NCI-H1048 (cell line): ENCODE measurements around the gene ABHD16B.
"Not testable (repeated sequence)": the region's sequence is repeated elsewhere in the genome, so short reads cannot be mapped to it uniquely, and the experiment has no call there.

ENCODE experiments used
- DNase-seq: peaks from one replicate; lab custom pipeline; 2025; lab: John Stamatoyannopoulos, UW

ABHD16B gene

GRCh38 chr20:63855363-63856097 is 5.8 kb upstream of the ABHD16B start:
- DNase-seq: no peak

GRCh38 chr20:63856098-63856511 is 5.2 kb upstream of the ABHD16B start:
- DNase-seq: no peak

GRCh38 chr20:63857764-63858392 is 3.4 kb upstream of the ABHD16B start:
- DNase-seq: no peak

DNA sequence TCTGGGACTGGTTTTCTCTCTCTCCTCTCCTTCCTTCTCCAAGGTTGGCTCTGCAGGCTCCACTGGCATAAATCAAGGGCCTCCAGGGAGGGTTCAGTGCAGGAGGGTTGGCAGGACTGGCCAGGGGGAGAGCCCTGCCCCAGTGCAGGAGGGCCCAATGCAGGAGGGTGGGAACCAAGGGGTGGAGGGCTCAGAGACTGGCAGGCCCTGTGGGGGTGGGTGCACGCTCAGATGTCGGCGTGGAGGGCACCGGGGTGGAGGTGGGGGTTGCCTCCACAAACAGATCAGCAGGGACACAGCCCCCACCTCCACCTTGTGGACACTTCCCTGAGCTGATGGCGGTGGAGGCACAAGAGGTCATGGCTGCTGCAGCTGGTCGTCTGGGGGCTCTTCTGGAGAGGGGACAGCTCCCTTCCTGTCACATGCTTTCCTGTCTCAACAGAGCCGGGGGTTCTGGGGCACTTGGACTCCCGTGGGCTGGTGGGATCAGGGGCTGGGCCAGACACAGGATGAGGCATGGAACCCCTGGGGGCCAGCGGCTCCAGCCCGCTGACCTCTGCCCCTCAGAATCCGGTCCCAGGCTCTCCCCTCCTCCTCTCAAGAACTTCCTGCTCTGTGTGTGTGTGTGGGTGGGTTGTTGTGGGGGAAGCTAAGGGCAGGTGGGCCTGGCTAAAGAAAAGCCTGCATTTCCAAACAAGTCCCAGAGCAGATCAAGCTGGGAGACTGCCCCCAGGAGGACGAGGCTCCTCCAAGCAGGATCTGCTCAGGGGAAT is 2.7 kb upstream of the ABHD16B start:
- DNase-seq: no peak

GRCh38 chr20:63859166-63859699 is 2.1 kb upstream of the ABHD16B start:
- DNase-seq: no peak

DNA sequence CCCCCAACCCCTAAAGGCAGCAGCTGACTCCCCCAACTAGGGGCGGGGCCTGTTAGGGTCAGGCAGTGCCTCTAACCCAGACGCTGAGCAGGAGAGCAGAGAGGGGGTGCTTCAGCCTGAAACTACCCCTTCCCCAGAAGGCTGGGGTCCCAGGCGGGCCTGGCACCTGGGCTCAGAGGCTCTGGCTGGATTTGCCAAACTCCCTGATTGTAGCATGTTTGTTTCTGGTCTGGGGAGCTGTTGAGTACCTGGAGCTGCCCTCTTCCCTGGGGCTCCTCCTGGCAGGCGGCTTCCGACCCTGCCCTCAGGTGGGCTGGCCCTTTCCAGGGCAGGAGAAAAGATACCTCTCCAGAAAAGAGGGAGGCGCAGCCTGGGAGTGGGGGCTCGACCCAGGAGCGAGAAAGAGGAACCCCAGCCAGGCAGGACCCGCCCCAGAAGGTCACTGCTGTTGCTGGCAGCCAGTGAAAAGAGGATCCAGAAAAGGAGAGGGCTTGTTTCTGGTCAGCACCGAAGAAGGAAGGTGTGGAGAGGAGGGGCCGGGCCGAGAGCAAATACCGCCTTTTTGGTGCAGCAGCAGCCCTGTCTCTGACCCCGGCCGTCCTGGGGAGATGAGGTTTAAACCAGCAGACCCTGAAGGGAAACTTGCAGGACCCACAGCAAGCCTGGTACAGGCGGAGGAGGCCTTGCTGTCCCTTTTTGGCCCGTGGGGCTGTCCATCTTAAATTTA is 810 bp upstream of the ABHD16B start:
- DNase-seq: no peak

DNA sequence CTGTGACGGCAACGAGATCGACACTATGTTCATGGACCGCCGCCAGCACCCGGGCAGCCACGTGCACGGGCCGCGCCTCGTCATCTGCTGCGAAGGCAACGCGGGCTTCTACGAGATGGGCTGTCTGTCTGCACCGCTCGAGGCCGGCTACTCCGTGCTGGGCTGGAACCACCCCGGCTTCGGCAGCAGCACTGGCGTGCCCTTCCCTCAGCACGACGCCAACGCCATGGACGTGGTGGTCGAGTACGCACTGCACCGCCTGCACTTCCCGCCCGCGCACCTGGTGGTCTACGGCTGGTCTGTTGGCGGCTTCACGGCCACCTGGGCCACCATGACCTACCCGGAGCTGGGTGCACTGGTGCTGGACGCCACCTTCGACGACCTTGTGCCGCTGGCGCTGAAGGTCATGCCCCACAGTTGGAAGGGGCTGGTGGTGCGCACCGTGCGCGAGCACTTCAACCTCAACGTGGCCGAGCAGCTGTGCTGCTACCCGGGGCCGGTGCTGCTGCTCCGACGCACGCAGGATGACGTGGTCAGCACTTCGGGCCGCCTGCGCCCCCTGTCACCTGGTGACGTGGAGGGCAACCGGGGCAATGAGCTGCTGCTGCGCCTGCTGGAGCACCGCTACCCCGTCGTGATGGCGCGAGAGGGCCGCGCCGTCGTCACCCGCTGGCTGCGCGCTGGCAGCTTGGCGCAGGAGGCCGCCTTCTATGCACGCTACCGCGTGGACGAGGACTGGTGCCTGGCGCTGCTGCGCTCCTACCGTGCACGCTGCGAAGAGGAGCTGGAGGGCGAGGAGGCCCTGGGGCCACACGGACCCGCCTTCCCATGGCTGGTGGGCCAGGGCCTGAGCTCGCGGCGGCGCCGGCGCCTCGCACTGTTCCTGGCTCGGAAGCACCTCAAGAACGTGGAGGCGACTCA is 943 bp downstream of the ABHD16B start:
- DNase-seq: no peak

DNA sequence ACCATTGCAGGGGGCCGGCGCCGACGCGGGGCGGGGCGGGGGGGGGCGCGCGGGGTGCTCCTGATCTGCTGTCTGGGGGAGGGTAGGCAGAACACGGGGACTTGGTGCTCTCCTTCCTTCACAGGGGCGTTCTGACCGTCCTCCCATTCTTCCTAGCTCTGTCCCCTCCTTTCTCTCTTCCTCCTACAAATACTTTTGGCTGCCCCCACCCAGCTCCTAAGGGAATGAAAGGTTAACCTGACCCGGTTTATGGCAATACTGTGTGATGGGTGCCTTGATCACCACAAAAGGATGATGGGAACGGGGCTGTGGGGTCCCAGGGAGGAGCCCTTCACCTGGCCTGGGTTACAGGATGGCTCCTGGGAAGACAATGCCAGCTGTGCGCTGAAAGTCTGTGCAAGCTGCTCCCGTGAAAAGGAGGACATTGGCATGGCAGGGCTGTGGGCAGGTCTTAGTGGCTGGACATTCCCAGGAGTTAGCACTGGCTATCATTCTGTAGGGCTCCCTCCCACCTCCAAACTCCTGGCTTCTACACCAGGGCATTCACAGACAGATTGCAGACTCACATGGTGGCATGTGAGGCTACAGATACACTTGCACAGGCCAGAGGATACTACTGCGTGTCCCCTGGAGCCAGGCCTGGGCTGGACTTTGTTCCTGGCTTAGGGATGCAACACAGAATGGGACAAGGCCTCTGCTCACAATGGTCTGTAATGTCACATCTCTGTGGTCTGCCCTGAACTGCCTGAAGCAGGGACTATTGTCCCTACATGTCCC is 1.9 kb downstream of the ABHD16B start:
- no peak for DNase-seq

DNA sequence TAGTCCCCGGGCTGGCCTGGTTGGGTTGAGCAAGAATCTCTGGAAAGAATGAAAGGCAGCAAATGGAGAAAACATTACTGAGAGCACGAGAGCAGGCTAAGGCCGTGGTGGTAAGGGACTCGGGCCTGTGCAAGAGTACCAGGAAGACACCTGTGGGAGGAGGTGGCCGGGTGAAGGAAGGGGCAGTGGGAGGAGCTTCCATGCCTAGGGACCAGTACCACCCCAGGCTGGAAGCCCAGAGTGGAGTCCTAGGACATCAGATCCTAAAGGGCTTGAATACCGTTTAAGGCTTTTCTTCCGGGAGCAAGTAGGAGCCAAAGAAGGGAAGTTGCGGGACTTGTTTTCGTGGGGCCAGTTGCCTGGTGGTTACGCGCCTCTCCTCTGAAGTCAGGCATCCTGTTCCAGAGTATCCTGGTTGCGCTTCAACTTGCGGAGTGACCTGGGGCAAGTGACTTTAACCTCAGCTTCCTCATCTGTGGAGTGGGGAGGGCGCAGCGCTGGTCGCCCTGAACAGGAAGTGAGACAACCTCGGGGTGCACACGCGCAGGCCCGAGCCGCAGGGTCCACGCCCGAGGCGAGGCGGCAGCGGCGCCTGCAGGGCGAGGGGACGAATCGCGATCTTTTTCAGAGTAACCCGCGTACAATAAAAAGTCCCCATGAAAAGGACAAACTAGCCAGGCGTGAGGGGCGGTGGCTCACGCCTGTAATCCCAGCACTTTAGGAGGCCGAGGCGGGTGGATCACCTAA is 2.7 kb downstream of the ABHD16B start:
- DNase-seq: no peak

DNA sequence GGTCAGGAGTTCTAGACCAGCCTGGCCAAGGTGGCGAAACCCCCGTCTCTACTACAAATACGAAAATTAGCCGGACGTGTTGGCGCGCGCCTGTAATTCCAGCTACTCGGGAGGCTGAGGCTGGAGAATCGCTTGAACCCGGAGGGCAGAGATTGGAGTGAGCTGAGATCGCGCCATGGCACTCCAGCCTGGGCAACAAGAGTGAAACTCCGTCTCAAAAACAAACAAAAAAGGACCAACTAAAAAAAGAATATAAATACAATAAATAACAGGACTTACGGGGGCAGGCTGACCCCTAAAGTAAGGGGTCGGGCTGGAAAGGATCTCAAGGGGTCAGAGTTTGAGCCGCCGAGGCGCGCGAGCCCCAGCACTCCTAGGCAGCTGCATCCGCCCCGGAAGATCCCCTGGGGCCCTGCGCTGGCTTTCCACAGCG is 3.3 kb downstream of the ABHD16B start:
- DNase-seq: no peak

DNA sequence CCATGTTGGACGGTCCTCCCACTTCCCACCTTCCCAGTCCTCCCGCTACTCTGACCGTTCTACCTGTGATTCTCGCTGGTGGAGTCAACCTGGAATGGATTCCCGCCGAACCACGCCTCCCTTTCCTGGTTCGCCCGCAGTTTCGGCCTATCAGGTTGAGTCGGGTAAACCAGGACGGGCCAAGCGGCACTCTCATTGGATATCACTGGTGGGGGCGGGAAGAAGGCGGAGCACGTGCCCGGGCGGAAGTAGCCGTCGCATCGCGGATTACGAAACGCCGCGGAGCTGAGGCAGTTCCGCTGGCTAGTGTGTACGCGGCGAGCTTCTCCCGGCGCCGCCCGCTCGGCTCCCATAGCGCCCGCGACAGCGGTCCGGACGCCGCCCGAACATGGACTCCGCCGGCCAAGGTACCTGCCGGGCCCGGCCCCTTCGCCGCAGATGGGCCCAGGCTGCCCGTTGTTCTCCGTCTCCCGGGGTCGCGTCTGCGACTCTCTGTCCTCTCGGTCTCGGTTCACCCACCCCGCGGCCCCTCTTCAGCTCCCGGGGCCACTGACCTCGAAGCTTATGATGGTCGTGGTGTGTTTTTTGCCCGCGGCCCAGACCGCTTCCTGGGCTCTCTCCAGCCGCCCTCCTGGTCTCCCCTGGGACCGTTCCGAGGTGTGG is 3.8 kb downstream of the ABHD16B start, which contains the start of gene TPD52L2:
TPD52L2 (plus strand) TSS at position 293 of the 663 bp plus-strand sequence; CDS start at position 389, 96 bp downstream.
- peak; percentile 95 for DNase-seq

DNA sequence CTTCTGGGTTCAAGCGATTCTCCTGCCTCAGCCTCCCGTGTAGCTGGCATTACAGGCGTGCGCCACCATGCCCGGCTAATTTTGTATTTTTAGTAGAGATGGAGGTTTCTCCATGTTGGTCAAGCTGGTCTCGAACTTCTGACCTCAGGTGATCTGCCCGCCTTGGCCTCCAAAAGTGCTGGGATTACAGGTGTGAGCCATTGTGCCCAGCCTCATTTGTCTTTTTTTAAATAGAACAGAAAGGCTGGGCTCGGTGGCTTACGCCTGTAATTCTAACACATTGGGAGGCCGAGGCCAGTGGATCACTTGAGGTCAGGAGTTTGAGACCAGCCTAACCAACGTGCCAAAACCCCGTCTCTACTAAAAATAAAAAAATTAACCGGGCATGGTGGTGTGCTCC is 5.7 kb downstream of the ABHD16B start:
- DNase-seq: not testable (repeated sequence)

GRCh38 chr20:63868264-63868663 is 7.0 kb downstream of the ABHD16B start:
- DNase-seq: no peak

GRCh38 chr20:63873477-63873971 is 12.2 kb downstream of the ABHD16B start:
- DNase-seq: no peak

- not testable (repeated sequence) for DNase-seq
These were observed 12.9 kb downstream of the ABHD16B start for GRCh38 chr20:63874241-63874640.

GRCh38 chr20:63876489-63877036 is 15.3 kb downstream of the ABHD16B start:
- no peak for DNase-seq

- no peak for DNase-seq
These were observed 16.6 kb downstream of the ABHD16B start for GRCh38 chr20:63877755-63878470.
